Sigmoid colon (tissue), 7 donors: ENCODE data around the gene B4GALT6. TPM values are rescaled to one million over a fixed set of nuclear protein-coding genes. Genes with fewer than 3 reads are reported as not detected.

ENCODE experiments used
- DNase-seq: peaks from one replicate; pipeline ENCODE4 v3.0.0-alpha.2; 2019
- H3K27ac ChIP-seq, 4 donors: fragments of 200-600 bp; sonication (generic); one replicate each; pipeline ENCODE4 v1.5.1; 2016 to 2019; ENCODE audit warnings: mild to moderate bottlenecking in 1 of 4
- H3K27me3 ChIP-seq, 3 donors: fragments of 200-600 bp; sonication (generic); one replicate each; pipeline ENCODE4 v1.5.1; 2019; ENCODE audit warnings: mild to moderate bottlenecking in 1 of 3
- H3K36me3 ChIP-seq, 4 donors: fragments of 200-600 bp; sonication (generic); one replicate each; pipeline ENCODE4 v1.5.1; 2016 to 2019
- H3K4me1 ChIP-seq, 4 donors: fragments of 200-600 bp; sonication (generic); one replicate each; pipeline ENCODE4 v1.5.1; 2017 to 2019
- H3K4me3 ChIP-seq, 4 donors: fragments of 200-600 bp; sonication (generic); one replicate each; pipeline ENCODE4 v1.5.1; 2017 to 2019; ENCODE audit warnings: mild to moderate bottlenecking in 2 of 4, moderate library complexity in 1 of 4
- H3K9me3 ChIP-seq, 4 donors: fragments of 200-600 bp in 3 of 4; sonication (generic) in 3 of 4; one replicate each; pipeline versions ENCODE4 v1.5.1 to v1.6.1; 2013 to 2019
- CTCF ChIP-seq, 4 experiments: fragments of 450-650 bp in 3 of 4; fragments of 200-600 bp in 1 of 4; IDR thresholded peaks; one replicate each; pipeline ENCODE4 v1.5.1; 2016 to 2019; ENCODE audit warnings: antibody characterized with exemption in 4 of 4, mild to moderate bottlenecking in 3 of 4, moderate library complexity in 2 of 4
- EP300 ChIP-seq, 4 donors: sonication (generic); formaldehyde crosslinking; IDR thresholded peaks; one replicate each; pipeline ENCODE4 v1.6.1; 2017; ENCODE audit warnings: antibody characterized with exemption in 4 of 4
- POLR2A ChIP-seq, 2 donors: fragments of 450-650 bp; IDR thresholded peaks; one replicate each; pipeline ENCODE4 v1.6.1; 2016; ENCODE audit warnings: antibody characterized with exemption in 2 of 2, mild to moderate bottlenecking in 2 of 2, moderate library complexity in 2 of 2
- POLR2AphosphoS5 ChIP-seq, 4 donors: sonication (generic); formaldehyde crosslinking; IDR thresholded peaks; one replicate each; pipeline ENCODE4 v1.6.1; 2017; ENCODE audit warnings: antibody characterized with exemption in 4 of 4
- WGBS, 2 donors: extraction: QIAGEN DNeasy Blood & Tissue Kit; methylation state at CpG; one replicate each; pipeline ENCODE4 v1.1.7; 2013; 5-methylcytosine and 5-hydroxymethylcytosine counted together
- intact Hi-C: fragments of 100-400 bp; cut with DNase I; formaldehyde crosslinking; loops from one replicate; pipeline ENCODE4 v1.15.1; 2023
- polyA plus RNA-seq, 3 donors: library from polyadenylated mRNA; stranded (reverse); fragments of 200-250 nt; gene quantifications; one replicate each; pipeline ENCODE4 v1.2.3, GENCODE V29; 2013
- total RNA-seq, 4 donors: library from RNA; depleted of rRNA; stranded (reverse); fragments of >200 nt; gene quantifications; one replicate each; pipeline ENCODE4 v1.1.0, GENCODE V29; 2016
- donor health status: healthy with polysubstance abuse.
- donor health status: Bipolar disorder and iron deficiency.
- donor health status: healthy.

Gene B4GALT6
- total and polyA plus RNA-seq, 7 donors: 1.2 to 7.8 (median 4.7) TPM; not detected in 1

DNA sequence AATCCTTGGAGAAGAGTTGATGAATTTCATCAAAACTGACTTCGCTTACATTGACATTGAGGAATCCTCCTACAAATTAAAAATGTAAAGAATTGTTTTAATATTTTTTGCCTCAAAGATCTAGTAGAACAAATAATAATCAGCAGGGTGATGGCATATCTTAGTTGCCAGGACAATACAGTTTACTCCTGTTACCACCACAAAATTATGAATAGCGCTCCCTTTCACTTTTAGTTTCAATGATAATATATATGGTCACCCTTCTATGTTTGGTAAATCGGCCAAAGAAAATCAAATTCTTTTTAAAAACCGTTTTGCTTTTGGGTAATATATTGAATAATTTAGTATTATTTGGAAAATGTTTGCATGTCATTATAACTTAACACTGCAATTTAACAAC lies 39.0 kb downstream of the B4GALT6 start:
- Histone ChIP-seq H3K4me1 (peaks cover 0 to 6% (median 2%) of the 10 kb centered on the region in 4 donors), H3K27me3 (no peaks in the 10 kb centered on the region), H3K36me3 (no peaks in the 10 kb centered on the region), H3K9me3 (no peaks in the 10 kb centered on the region), H3K4me3 (no peak overlapping the region), H3K27ac (no peak overlapping the region)
- intact Hi-C loops: no loop called here
- DNase-seq: no peak
- WGBS, 2 donors: 95 to 97% methylated on average over 4 of the region's 4 CpGs
- TF ChIP-seq CTCF (IDR thresholded peaks at IDR 0.05): no peak
- no peak for TF ChIP-seq EP300 (IDR thresholded peaks at IDR 0.05)
- no peak for TF ChIP-seq POLR2AphosphoS5 (IDR thresholded peaks at IDR 0.05)
- TF ChIP-seq POLR2A (IDR thresholded peaks at IDR 0.05): no peak

DNA sequence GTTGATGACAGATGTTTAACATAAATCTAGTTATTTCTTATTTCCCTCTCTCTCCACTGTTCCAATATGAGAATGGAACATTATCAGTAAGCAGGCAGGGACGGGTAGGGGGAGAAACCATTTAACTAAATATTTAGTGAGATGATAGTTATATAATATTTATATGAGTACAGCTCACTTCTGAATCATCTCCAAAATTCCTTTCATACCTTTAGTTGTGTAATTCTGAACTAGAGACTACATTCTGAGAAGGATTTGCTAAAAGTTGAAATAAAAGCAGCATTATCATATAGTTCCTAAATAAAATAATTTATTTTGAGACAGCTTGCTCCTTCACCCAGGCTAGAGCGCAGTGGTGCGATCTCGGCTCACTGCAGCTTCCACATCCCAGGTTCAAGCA lies 41.4 kb downstream of the B4GALT6 start:
- H3K27me3 ChIP-seq: no peaks in the 10 kb centered on the region
- 92 to 95% methylated on average over 4 of the region's 4 CpGs for WGBS, 2 donors
- intact Hi-C loops: no loop called here

GRCh38 chr18:31637445-31637844 lies 46.9 kb downstream of the B4GALT6 start:
- H3K27me3 ChIP-seq: no peaks in the 10 kb centered on the region
- no peak for DNase-seq
- intact Hi-C loops: no loop called here
- WGBS, 2 donors: 58 to 83% methylated on average over 3 of the region's 3 CpGs
- H3K27ac ChIP-seq: no peak overlapping the region
- no peaks in the 10 kb centered on the region for H3K36me3 ChIP-seq
- H3K4me1 ChIP-seq: no peaks in the 10 kb centered on the region
- no peak for TF ChIP-seq CTCF (IDR thresholded peaks at IDR 0.05)
- TF ChIP-seq POLR2A (IDR thresholded peaks at IDR 0.05): no peak
- TF ChIP-seq EP300 (IDR thresholded peaks at IDR 0.05): no peak
- TF ChIP-seq POLR2AphosphoS5 (IDR thresholded peaks at IDR 0.05): no peak
- no peak overlapping the region for H3K4me3 ChIP-seq
- no peaks in the 10 kb centered on the region for H3K9me3 ChIP-seq

More for the DNA sequence above, 41.4 kb downstream of the B4GALT6 start:
- DNase-seq: no peak
- Histone ChIP-seq H3K36me3 (no peaks in the 10 kb centered on the region), H3K4me1 (peaks cover 0 to 6% (median 2%) of the 10 kb centered on the region in 4 donors), H3K9me3 (no peaks in the 10 kb centered on the region), H3K4me3 (no peak overlapping the region), H3K27ac (peak overlapping the region in 1 of 4 donors; percentile 55)
- TF ChIP-seq CTCF (IDR thresholded peaks at IDR 0.05) (no peak), POLR2AphosphoS5 (IDR thresholded peaks at IDR 0.05) (no peak), POLR2A (IDR thresholded peaks at IDR 0.05) (no peak), EP300 (IDR thresholded peaks at IDR 0.05) (no peak)

DNA sequence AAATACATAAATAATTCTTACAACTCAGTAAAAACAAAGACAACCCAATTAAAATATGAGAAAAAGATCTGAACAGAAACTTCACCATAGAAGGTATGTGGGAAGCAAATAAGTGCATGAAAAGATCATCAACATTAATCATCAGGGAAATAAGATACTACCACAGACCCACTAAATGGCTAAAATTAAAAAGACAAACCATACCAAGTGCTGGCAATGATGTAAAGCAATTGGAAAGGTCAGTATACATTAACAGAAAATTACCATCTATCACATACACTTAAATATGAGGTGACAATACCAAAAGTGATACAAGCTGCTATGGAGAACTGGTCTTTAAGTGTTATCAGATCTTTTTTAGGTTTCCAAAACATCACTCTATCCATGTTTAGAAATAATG lies 48.0 kb downstream of the B4GALT6 start:
- no peak for DNase-seq
- intact Hi-C loops: no loop called here
- Histone ChIP-seq H3K4me1 (no peaks in the 10 kb centered on the region), H3K27ac (no peak overlapping the region), H3K9me3 (no peaks in the 10 kb centered on the region), H3K36me3 (no peaks in the 10 kb centered on the region), H3K27me3 (no peaks in the 10 kb centered on the region), H3K4me3 (no peak overlapping the region)
- TF ChIP-seq POLR2A (IDR thresholded peaks at IDR 0.05) (no peak), CTCF (IDR thresholded peaks at IDR 0.05) (no peak), POLR2AphosphoS5 (IDR thresholded peaks at IDR 0.05) (no peak)

DNA sequence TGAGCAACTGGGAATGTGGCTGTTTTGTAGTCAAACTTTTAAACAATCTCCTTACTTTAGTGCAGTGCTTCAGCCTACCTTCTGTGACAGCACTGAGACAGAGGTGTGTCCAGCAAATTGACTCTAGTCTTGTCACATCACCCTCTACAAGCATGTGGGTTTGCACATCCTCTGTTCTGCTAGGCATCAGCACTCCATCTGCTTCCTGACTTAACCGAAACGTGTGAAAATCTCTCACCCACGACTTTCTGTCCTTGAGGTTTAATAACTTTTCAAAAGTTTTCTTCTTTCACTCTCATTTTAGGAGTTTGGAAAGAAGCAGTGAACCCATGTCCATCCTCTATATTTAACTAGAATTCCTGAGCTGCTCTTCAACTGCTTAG lies 50.1 kb downstream of the B4GALT6 start:
- H3K4me3 ChIP-seq: no peak overlapping the region
- no peaks in the 10 kb centered on the region for H3K36me3 ChIP-seq
- H3K27ac ChIP-seq: no peak overlapping the region
- no peaks in the 10 kb centered on the region for H3K4me1 ChIP-seq
- no peak for TF ChIP-seq POLR2AphosphoS5 (IDR thresholded peaks at IDR 0.05)
- no peak for TF ChIP-seq CTCF (IDR thresholded peaks at IDR 0.05)
- intact Hi-C loops: no loop called here
- H3K27me3 ChIP-seq: no peaks in the 10 kb centered on the region
- H3K9me3 ChIP-seq: no peaks in the 10 kb centered on the region
- WGBS, 2 donors: 42 to 80% methylated on average over 3 of the region's 3 CpGs
- DNase-seq: no peak
